Omental fat pad (tissue), 4 donors: ENCODE measurements around the gene FAM168A. TPM values are rescaled to one million over a fixed set of nuclear protein-coding genes. Genes with fewer than 3 reads are reported as not detected.

Experiments used
- ATAC-seq: fragments of 150-250 bp; one replicate; pipeline ENCODE4 v1.9.1; 2016; ENCODE audit warnings: mild to moderate bottlenecking, moderate library complexity; ENCODE audit not compliant: low FRiP score
- DNase-seq: peaks from one replicate; pipeline ENCODE4 v3.0.0-alpha.2; 2019; ENCODE audit warnings: low spot score
- total RNA-seq, 4 donors: library from RNA; depleted of rRNA; stranded (reverse); fragments of >200 nt; gene quantifications; one replicate each; pipeline ENCODE4 v1.1.0, GENCODE V29; 2016
- TF ChIP-seq, protein P1 (sequence below), 3 donors: fragments of 450-650 bp; IDR thresholded peaks; one replicate each; pipeline ENCODE4 v1.5.1; 2016 to 2017; ENCODE audit warnings: antibody characterized with exemption in 3 of 3, mild to moderate bottlenecking in 3 of 3, moderate library complexity in 2 of 3

FAM168A gene
- total RNA-seq, 4 donors from 2014 or later: 13.9 to 30.9 (median 21.0) TPM

DNA sequence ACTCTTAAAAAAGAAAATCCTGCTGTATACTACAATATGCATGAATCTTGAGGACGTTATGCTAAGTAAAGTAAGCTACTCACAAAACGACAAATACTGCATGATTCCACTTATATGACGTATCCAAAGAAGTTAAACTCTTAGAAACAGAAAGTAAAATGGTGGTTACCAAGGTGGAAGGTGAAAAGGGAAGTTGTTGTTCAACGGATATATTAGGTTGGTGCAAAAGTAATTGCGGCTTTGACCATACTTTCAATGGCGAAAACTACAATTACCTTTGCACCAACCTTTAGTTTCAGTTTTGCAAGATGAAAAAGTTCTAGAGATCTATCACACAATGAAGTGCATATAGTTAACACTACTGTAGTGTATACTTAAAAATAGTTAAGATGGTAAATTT, 101.8 kb downstream of the FAM168A start:
- ATAC-seq (no peak), DNase-seq (no peak)
- TF ChIP-seq, protein P1, sequence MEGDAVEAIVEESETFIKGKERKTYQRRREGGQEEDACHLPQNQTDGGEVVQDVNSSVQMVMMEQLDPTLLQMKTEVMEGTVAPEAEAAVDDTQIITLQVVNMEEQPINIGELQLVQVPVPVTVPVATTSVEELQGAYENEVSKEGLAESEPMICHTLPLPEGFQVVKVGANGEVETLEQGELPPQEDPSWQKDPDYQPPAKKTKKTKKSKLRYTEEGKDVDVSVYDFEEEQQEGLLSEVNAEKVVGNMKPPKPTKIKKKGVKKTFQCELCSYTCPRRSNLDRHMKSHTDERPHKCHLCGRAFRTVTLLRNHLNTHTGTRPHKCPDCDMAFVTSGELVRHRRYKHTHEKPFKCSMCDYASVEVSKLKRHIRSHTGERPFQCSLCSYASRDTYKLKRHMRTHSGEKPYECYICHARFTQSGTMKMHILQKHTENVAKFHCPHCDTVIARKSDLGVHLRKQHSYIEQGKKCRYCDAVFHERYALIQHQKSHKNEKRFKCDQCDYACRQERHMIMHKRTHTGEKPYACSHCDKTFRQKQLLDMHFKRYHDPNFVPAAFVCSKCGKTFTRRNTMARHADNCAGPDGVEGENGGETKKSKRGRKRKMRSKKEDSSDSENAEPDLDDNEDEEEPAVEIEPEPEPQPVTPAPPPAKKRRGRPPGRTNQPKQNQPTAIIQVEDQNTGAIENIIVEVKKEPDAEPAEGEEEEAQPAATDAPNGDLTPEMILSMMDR (IDR thresholded peaks at IDR 0.05): no peak

DNA sequence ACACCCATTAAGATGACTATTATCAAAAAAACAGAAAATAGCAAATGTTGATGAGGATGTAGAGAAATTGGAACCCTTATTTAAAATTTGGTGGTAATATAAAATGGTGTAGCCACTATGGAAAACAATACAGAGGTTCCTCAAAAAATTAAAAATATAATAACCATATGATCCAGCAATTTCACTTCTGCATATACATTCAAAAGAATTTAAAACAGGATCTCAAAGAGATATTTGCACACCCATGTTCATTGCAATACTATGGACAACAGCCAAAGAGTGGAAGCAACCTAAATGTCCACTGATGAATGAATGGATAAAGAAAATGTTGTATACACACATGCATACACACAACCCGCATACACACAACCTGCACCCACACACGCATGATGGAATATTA, 102.2 kb downstream of the FAM168A start:
- TF ChIP-seq, protein P1 (IDR thresholded peaks at IDR 0.05): no peak
- ATAC-seq: no peak
- no peak for DNase-seq

DNA sequence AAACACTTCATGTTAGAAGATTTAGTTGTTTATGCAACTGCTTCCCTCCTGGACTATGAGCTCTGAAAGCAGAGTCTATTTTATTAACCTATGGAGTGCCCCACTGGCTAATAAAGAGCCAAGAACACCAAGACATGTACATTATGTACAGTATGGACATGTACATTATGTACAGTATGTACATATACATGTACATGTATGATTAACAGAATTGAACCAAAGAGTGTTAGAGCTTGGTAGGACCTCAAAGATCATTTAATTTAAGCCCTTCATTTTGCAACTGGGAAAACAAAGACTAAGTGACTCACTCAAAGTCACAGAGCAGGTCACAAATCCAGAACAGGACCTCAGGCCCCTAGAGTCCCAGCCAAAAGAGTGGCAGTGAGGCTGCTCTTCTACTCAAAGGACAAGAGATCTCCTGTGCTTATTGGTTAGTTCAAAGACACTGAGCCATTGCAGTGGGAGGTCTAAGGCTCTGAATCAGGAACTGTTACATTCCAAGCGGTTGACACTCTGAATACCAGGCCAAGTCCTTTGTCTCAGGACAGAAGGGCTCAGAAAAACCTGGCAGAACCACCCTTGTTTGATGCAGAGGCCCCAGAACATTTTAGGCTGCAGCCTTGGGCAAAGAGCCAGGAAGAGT, 103.8 kb downstream of the FAM168A start:
- DNase-seq: no peak
- ATAC-seq: no peak
- TF ChIP-seq, protein P1 (IDR thresholded peaks at IDR 0.05): no peak

DNA sequence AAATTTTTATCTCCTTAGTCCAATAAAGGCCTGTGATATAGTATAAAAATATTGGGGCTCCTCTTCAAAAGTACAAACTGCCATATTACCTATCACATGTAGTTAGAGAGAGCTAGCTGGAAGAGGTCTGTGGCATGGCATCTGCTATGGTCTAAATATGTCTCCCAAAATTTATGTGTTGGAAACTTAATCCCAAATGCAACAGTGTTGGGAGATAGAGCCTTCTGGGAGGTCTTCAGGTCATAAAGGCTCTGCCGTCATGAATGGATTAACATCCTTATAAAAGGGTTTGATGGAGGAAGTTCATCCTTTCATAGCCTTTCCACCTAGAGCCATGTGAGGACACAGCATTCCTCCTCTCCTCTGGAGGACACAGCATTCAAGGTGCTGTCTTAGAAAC, 116.3 kb downstream of the FAM168A start:
- ATAC-seq (no peak), DNase-seq (no peak)
- TF ChIP-seq, protein P1 (IDR thresholded peaks at IDR 0.05): no peak

DNA sequence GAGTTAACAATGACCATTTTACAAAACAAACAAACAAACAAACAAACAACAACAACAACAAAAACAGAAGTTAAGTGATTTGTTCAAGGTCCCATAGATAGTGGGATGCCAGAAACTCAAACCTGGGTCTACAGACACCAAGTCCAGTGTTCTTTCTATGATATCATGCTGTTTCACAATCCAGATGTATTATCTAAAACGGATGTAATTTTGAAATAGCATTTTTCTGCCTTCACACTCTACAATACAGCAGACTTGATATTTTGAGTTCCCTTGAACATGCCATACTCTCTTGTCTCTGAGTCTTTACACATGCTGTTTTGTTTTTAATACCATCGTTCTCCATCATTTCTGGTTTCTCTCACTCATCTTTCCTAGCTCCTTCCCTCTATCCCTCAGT, 117.2 kb downstream of the FAM168A start:
- no peak for ATAC-seq
- TF ChIP-seq, protein P1 (IDR thresholded peaks at IDR 0.05): no peak
- DNase-seq: no peak

DNA sequence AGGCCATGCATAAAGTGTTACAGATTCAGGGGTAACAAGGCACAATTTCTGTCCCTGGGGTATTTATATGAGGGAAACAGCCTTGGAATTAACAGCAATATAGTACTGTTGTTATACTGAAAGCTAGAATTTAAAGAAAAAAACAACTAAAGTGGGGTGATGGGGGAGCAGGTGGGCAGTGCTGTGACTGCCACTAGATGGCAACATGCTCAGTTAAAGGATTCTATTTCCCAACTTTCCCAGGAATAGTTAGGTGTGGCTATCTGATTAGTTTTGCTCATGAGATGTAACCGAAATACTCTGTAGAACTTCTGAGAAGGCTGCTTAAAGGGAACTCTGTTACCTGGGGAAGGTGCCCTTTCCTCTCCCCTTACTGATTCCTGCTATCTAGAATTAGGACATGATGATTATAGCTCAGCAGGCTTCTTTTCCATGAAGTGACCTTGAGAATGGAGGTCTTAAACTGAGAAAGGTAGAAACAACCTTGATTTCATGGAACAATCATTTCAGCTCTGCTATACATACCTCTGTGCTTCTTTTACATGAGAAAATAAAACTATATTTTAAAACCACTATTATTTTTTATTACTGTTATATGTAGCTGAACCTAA, 119.1 kb downstream of the FAM168A start:
- no peak for ATAC-seq

More for the DNA sequence above, 119.1 kb downstream of the FAM168A start:
- TF ChIP-seq, protein P1 (IDR thresholded peaks at IDR 0.05): no peak
- no peak for DNase-seq
